Nephron progenitor cell (in vitro differentiated cells): ENCODE results near the gene GFRA3.

Experiments used
- DNase-seq: peaks from one replicate; pipeline ENCODE4 v3.0.0; 2021
- H3K27ac Mint-ChIP-seq: 2 replicates; pipeline ENCODE4 v1.8.0; 2021; ENCODE audit warnings: mild to moderate bottlenecking, moderate library complexity, mixed read lengths
- H3K27me3 Mint-ChIP-seq: 2 replicates; pipeline ENCODE4 v1.8.0; 2021; ENCODE audit warnings: mild to moderate bottlenecking, low read depth, mixed read lengths; ENCODE audit not compliant: poor library complexity
- H3K36me3 Mint-ChIP-seq: 2 replicates; pipeline ENCODE4 v1.8.0; 2021; ENCODE audit warnings: low read depth, mixed read lengths
- H3K4me1 Mint-ChIP-seq: 2 replicates; pipeline ENCODE4 v1.8.0; 2021; ENCODE audit warnings: mixed read lengths
- H3K4me3 Mint-ChIP-seq: 2 replicates; pipeline ENCODE4 v1.8.0; 2021; ENCODE audit warnings: mild to moderate bottlenecking, moderate library complexity, mixed read lengths
- H3K9me3 Mint-ChIP-seq: 2 replicates; pipeline ENCODE4 v1.8.0; 2021; ENCODE audit warnings: mild to moderate bottlenecking, moderate library complexity, mixed read lengths
- TF ChIP-seq, protein P1 (sequence below): fragments of 200-600 bp; sonication (generic); IDR thresholded peaks from 2 replicates; pipeline ENCODE4 v1.5.0; 2021; ENCODE audit warnings: antibody characterized with exemption

The GFRA3 gene

DNA sequence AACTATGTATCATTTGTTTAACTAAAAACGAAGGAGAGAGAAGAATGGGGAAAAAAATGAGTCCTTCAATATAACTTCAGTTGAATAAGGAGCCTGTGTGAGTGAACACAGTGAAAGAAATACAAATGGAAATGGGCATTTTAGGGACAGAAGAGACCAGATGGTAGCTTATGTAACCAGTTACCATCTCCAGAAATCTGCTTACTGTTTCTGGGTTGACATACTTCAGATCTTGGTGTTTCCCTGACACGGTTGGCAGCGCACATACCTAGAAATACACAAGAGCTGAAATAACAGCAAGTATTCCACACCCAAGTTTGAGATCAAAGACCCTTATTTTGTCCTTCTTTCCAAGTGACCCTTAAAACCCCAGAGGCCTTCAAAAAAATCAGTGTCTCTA lies 14.9 kb upstream of the GFRA3 start:
- TF ChIP-seq, protein P1, sequence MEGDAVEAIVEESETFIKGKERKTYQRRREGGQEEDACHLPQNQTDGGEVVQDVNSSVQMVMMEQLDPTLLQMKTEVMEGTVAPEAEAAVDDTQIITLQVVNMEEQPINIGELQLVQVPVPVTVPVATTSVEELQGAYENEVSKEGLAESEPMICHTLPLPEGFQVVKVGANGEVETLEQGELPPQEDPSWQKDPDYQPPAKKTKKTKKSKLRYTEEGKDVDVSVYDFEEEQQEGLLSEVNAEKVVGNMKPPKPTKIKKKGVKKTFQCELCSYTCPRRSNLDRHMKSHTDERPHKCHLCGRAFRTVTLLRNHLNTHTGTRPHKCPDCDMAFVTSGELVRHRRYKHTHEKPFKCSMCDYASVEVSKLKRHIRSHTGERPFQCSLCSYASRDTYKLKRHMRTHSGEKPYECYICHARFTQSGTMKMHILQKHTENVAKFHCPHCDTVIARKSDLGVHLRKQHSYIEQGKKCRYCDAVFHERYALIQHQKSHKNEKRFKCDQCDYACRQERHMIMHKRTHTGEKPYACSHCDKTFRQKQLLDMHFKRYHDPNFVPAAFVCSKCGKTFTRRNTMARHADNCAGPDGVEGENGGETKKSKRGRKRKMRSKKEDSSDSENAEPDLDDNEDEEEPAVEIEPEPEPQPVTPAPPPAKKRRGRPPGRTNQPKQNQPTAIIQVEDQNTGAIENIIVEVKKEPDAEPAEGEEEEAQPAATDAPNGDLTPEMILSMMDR = no peak
- DNase-seq = no peak
- no peaks in the 10 kb centered on the region for H3K27me3 Mint-ChIP-seq
- H3K27ac Mint-ChIP-seq = no peak overlapping the region
- H3K9me3 Mint-ChIP-seq = no peaks in the 10 kb centered on the region
- no peaks in the 10 kb centered on the region for H3K4me1 Mint-ChIP-seq
- H3K36me3 Mint-ChIP-seq = peaks cover 38% of the 10 kb centered on the region
- no peak overlapping the region for H3K4me3 Mint-ChIP-seq

DNA sequence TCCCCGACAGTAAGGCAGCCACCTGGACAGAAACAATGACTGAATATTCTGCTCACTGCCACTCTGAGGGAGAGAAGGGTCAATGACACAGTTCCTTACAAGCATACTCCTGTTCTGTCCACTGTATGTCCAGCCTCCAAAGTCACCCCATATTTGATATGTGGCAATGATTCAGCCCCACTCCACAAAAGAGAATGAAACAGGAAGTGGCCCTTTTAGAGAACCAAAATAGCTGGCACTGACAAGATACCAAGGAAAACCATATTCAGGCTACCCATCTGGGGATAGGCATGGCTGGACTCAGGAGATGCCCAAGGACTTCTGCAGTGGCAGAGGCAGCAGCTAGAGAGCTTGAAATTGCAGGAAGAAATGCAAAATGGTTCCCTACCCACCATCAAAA lies 12.8 kb upstream of the GFRA3 start:
- no peaks in the 10 kb centered on the region for H3K4me1 Mint-ChIP-seq
- H3K36me3 Mint-ChIP-seq = peaks cover 31% of the 10 kb centered on the region
- no peak overlapping the region for H3K4me3 Mint-ChIP-seq
- H3K9me3 Mint-ChIP-seq = no peaks in the 10 kb centered on the region
- TF ChIP-seq, protein P1 = no peak
- H3K27me3 Mint-ChIP-seq = no peaks in the 10 kb centered on the region
- no peak overlapping the region for H3K27ac Mint-ChIP-seq
- no peak for DNase-seq

DNA sequence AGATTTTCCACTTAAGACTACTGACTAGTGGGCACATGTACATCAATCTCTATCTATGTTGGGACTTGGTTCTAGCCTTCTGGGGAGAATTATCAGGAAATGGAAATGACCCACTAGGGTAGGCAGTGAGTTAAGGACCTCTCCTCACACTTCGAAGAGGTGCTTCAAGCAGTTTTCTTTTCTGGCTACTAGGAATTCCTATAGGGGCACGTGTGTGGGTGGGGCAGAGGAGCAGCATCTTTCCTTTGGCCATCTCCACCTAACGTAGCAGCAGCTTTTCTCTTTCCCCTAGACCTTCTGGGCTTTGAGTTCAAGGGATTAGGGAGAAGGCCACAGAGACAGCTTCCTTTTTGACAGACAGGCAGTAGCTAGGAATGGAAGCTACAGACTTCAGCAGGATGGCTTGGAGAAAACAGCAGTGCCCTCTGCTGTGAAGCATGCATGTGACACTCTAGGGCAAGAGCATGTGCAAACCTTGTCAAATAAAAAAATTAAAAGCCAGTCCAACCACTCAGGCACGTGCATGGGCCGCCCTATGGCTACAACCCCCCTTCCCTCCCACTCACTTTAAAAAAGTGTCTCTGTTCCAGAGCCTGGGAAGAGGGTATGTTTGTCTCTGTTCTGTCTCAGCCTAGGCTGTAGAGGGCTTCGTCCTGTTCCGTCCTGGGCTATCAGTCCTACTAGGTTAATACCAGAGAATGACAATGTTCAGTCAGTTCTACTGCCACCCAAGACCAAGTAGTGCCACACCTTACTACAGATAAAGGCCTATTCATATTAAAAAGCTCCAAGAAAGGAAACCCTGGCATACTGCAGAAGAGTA lies 8.7 kb upstream of the GFRA3 start:
- no peaks in the 10 kb centered on the region for H3K27me3 Mint-ChIP-seq
- H3K4me3 Mint-ChIP-seq = no peak overlapping the region
- peaks cover under 1% of the 10 kb centered on the region for H3K9me3 Mint-ChIP-seq
- no peaks in the 10 kb centered on the region for H3K4me1 Mint-ChIP-seq
- DNase-seq = peak; percentile 28
- peaks cover 14% of the 10 kb centered on the region for H3K36me3 Mint-ChIP-seq
- TF ChIP-seq, protein P1 = peak; percentile 54
- peak overlapping the region; percentile 87 for H3K27ac Mint-ChIP-seq

DNA sequence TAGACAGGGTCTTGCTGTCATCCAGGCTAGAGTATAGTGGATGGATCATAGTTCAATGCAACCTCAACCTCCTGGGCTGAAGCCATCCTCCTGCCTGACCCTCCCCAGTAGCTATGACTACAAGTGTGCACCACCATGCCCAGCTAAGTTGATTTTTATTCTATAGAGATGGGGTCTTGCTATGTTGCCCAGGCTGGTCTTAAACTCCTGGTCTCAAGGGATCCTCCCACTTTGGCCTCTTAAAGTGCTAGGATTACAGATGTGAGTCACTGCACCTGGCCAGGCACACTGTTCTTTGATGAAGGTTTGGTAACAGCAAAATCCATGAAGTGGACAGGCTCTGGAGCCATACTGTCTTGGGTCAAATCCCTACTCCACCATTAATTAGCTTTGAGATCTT lies 6.5 kb upstream of the GFRA3 start:
- no peak overlapping the region for H3K4me3 Mint-ChIP-seq
- TF ChIP-seq, protein P1 = no peak
- peaks cover 9% of the 10 kb centered on the region for H3K4me1 Mint-ChIP-seq
- peaks cover under 1% of the 10 kb centered on the region for H3K27me3 Mint-ChIP-seq
- no peak overlapping the region for H3K27ac Mint-ChIP-seq
- DNase-seq = no peak
- peaks cover 3% of the 10 kb centered on the region for H3K9me3 Mint-ChIP-seq
- peaks cover 7% of the 10 kb centered on the region for H3K36me3 Mint-ChIP-seq

DNA sequence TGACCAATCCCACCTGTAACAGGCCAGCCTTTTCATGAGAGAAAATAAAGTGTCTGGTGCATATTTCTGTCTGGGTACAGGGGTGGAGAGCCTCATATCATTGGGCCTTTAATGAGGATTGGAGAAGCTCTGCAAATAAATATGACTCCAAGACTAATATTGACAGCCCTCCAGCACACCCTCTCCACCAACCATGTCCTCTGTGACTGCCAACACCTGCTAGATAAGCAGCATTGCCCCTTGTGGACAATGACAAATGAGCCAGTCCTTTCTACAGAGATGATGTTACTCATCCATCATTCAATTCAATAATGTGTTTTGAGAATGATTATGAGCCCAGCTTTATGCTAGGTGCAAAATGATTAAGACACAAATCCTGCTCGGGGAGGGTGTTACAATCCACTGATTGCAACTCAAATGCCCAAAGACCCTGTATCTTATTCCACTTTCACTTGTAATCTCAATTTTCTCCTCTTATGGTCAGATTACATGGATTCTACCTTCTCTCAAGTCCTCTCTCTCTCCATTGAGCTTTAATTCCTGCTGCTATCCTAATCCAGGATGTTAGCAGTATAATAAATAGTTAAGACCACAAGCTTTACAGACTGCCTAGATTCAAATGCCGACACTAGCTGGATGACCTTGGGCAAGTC lies 2.1 kb upstream of the GFRA3 start:
- Mint-ChIP-seq H3K4me3 (no peak overlapping the region), H3K4me1 (peaks cover 32% of the 10 kb centered on the region), H3K27ac (no peak overlapping the region), H3K36me3 (no peaks in the 10 kb centered on the region), H3K9me3 (peaks cover 6% of the 10 kb centered on the region), H3K27me3 (peaks cover 39% of the 10 kb centered on the region)
- no peak for DNase-seq
- TF ChIP-seq, protein P1 = no peak
